SW 1271 (cell line): Measurements from ENCODE around the gene STARD7.
"Not testable (repeated sequence)": the region's sequence is repeated elsewhere in the genome, so short reads cannot be mapped to it uniquely, and the experiment has no call there.

Experiments
- DNase-seq, 2 experiments: peaks; one replicate each; lab custom pipeline; 2025; lab: John Stamatoyannopoulos, UW

Gene STARD7

DNA sequence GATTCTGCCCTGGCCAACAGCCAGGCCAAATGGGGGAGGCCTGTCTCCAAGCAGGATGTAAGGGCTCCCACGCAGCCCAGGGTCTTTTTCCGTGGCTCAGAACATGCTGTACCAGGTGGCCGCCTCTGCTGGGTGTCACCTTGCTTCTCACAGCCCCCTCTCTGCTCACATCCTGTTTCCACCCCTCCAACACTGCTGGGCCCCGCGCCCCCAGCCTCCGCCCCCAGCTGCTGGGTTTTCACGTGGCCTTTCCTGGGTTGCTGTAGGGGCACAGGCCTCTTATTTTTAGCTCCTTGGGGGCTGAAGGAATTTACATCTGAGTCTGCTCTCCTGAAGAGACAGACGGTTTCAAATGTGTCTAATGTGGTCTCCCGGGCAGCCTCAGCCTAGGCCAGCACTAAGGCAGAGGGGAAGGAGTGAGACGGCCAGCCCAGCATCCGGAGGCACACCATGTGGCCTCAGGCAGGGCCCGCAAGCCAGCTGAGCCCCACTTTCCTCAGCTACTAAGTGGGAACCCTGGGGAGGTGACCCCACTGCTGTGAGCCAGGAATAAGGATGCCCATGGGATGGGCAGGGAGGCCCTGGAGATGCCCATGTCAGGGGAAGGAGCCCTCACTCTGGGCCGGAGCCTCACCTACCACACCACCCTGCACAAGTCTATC is 44.7 kb downstream of the STARD7 start:
- DNase-seq = no peak

DNA sequence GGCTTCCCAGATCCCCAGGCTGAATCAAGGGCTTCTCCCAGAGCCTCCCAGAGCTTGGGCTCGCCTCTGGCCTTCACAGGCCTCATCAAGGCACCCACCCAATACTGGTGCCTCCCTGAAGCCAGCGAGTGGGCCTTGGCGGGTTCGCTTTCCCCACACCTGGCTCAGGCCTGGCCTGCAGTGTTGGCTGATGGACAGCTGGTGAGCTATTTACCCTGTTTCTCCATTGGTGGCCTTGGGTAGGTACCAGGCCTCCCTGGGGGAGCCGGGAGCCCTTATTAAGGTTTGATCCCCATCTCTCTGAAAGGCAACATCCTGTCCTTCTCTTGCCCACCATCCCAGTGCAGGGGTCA is 45.2 kb downstream of the STARD7 start:
- DNase-seq = no peak

DNA sequence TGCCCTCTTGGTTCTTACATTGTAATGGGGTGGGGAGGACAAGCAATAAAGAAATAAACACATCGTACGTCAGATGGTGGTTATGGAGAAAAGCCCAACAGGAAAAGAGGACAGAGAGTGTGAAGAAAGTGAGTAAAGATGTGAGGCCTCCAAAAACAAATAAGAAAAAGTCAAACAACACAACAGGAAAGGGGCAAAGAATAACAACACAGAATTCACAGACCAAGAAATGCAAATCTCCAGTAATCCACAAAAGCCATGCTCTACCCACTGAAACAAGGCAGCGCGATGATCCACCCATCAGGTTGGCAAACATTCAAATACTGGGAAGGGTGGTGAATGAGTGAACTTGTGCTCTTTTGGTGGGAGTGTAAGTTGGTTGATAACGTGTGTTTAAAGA is 46.7 kb downstream of the STARD7 start:
- DNase-seq = no peak

DNA sequence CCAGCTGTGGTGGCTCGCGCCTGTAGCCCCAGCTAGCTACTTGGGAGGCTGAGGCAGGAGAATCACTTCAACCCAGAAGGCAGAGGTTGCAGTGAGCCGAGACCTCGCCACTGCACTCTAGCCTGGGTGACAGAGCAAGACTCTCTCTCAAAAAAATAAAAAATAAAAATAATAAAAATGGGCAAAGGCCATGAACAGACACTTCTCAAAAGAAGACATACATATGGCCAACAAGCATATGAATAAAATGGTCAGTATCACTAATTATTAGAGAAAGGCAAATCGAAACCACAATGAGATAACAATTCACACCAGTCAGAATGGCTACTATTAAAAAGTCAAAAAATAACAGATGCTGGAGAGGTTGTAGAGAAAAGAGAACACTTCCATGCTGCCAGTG is 48.3 kb downstream of the STARD7 start:
- DNase-seq = not testable (repeated sequence)

DNA sequence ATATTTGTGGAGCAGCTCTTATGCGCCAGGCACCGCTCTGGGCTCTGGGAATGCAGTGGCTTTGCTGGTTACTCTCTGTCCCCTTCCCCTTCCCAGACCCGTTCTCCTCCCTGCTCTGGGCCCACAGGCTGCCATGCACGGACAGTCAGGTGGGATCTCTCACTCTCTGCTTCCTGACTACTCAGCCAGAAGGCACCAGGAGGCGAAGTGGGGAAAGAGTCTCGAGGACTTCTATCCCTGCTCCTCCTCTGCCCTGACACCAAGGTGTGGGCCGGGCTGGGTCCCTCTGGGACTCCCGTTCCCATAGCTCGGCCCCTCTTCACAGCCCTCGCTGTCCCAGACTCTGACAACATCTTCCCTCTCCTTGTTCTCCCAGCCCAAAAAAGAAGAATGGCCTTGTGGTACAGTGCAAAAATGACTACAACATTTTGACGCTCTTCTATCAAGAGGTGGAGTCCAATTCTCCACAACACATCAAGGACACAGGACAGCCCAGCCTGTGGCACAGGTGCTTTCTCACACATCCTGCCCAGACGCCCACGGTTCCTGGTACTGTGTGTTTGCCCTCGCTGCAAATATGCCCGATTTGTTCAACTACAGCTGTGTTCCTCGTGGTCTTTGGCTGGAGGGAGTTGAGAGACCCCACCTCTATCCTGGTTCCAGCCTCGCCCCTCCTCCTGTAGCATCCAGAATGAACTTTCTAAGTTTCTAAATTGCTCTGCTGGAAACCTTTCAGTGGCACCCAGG is 49.4 kb downstream of the STARD7 start:
- no peak for DNase-seq

DNA sequence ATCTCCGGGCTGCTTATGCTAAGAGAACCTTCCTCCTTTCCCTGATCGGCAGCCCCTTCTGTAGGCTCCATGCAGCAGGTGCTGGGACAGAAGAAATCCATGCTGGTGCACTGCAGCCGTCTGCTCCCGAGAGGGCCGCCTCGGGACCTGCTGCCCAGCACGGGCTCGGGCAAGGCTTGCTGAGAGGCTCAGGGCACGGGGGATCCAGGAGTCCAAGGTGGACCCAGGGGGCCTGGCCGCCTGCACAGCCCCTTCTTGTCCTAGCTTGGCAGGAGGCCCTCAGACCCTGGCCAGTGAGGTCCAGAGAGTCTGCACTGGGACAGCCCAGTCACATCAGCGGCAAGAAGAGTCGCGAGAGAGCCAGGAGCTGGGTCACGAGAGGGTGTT is 50.1 kb downstream of the STARD7 start:
- no peak for DNase-seq

DNA sequence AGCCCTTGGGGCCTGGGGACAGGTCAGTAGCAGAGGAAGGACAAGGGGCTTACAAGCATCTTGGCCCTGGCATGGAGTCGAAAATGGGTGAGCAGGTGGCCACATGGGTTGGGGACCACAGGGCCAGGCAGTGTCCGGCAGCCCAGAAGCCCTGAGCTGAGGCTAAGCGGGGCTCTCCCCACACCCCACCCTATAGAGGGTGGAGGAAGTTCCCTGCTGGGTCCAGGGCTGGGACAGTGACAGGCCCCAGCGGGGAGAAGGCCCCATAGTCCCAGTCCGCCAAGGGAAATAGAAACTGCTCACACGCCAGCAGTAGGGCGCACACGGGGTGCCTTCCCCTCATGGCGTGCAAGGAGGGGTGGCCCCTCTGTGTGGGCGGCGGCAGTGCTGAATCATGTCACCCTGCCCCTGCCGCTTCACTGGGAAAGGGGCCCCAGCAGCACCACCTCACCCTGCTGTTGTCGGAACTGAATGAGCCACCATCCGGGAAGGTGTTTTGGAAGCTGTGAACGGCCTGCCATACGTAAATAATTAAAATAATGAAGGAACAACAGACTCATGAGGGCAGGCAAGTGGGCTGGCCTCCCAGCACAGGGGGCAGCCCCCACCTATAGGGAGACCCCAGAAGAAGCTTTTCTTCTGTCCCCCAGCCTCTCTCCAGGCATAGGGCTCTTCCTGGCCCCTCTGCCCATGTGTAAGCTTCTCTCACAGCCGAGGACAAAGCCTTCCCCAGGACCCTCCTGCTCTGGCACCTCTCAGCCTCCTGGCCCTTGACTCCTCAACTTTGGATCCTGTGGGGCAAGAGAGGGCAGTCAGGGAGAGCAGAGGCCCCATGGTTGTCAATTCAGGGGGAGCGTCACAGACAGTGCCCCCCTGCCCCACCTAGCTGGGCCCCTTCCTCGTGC is 50.7 kb downstream of the STARD7 start:
- DNase-seq = no peak

DNA sequence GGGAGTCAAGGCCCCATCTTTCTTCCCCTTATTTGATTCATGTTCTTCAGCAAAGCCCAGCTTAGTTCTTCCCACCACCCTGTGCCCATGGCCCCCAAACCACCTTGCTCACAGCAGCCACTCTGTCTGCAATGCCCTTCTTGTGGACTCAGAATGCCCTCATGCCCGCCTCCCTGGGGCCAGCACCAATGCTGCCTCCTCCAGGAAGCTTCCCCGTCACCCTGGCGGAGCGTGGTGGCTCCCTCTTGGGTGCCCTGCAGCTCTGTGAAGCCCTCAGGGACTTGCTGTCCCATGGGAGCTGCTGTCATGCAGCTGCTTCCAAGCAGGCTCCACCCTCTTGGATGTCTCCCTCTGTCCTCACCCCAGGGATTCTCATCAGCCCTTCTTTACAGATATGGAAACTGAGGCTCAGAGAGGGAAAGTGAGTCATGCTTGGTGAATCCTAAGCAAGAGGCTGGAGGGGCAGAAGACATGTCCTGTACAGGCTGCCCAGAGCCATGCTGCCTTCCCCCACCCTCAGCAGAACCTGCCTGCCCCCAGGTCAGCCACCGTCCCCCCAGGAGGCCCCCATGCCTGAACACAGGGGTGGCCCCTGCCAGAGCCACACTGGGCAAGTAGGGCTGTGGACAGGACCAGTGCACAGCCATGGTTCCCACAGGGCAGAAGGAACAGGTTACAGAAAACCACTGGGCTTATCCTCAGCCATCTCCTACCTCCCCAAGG is 51.5 kb downstream of the STARD7 start:
- DNase-seq = no peak

DNA sequence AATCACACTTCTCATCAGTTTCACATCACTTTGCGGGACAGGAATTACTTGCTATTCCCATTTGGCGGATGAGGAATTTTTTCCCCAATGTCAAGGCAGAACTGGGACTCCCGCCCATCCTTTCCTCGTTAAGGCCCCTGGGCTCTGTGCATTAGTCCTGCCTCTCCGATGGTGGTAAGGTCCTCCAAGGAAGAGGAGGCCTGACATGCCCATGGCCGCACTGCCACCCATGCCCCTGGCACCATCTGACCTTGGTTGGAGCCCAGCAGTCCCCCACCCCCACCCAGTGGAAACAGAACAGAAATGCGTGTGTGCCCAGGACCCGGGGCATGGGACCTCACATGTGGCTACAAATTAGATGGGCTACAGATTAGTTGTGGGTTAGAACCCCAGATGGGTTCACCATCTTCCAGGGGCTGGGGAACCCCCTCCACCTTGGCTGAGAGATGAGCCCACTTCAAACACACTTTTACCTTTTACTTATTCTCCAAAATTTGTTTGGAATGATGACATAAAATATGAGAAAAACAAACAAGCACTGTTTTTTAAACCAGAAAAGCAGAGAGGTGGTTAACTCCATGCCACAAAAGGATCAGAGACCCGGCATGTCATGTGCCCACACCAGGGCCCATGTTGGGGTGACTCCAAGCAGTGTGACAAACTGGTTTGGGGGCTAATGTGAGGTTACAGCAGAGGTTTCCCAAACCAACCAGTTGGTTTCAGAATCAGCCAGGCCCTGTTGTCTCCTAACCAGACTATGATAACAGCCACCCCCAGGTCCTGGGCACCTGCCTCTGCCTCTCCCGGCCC is 52.4 kb downstream of the STARD7 start:
- no peak for DNase-seq

DNA sequence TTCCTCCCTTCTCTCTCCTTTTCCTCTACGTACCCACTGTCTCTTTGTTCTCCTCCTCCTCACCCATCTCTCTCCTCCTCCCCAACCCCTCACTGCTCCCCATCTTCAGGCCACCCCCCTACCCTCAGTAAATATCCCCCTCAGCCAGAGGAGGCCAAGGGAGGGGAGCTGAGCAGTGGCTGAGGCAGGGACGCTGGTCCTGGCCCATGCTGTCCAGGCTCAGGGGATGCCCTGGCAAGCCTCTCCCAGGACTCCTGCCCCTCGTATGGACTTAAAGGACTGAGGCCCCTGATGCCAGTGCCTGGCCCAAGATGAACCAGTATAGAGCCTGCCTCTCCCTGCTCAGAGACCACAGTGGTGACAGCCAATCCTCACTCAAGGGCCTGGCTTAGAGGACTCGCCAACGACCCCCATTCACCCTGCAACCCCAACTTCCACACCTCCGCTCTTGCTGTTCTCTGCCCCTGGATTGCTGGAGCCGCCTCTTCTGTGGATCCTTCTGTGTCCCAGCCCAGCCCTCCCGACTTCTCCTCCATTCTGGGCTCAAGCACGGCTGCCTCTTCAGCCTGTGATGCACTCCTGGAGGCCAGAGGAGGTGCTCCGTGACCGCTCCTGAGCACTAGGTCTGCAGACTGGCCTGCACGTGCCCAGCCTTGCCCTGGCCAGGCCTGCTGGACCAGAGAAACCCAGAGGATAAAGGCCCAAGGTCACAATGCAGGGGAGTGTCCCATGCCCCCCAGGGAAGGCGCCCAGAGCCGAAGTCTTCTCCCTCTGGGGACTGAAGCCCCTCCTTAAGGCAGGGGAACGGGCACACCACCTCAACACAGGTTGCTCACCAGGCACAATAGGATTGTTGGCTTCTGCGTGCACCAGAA is 53.9 kb downstream of the STARD7 start:
- no peak for DNase-seq

DNA sequence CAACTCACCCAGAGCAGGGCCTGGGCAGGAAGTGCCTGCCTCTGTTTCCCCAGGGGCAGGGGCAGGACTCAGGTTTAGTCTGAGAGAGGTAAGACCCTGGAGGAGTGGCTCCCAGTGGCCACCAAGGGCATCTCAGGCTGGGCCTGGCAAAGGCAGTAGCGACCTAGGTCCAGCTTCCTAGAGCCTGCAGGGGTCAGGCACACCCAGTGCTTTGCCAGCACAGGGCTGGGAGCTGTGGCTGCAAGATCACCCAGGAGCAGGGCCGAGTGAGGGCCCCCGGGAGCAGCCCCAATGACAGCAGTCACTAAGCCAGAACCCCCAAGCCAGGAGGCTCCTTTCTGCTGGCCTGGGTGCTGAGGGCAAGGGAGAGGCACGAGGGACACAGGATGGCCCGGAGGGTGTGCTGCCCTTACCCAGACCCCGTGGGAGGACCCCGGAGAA is 54.6 kb downstream of the STARD7 start:
- no peak for DNase-seq

DNA sequence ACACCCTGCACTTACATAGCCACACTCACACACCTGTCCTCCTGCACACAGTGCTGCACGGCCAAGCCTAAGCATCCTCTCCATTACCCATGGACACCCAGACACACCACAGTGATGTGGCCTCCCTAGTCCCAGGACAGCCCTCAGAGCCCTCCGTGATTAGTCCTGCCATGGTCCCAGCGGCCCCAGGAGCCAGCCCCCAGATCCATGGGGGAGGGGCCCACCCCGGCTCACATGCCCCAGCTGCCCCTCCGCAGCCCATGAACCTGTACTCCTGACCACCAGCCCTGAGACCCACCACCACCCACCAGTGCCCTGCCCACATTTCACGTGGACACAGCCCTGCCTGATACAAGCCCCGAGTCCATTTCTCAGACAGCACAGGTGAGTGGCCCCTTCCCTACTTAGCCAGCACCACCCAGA is 55.3 kb downstream of the STARD7 start:
- no peak for DNase-seq

DNA sequence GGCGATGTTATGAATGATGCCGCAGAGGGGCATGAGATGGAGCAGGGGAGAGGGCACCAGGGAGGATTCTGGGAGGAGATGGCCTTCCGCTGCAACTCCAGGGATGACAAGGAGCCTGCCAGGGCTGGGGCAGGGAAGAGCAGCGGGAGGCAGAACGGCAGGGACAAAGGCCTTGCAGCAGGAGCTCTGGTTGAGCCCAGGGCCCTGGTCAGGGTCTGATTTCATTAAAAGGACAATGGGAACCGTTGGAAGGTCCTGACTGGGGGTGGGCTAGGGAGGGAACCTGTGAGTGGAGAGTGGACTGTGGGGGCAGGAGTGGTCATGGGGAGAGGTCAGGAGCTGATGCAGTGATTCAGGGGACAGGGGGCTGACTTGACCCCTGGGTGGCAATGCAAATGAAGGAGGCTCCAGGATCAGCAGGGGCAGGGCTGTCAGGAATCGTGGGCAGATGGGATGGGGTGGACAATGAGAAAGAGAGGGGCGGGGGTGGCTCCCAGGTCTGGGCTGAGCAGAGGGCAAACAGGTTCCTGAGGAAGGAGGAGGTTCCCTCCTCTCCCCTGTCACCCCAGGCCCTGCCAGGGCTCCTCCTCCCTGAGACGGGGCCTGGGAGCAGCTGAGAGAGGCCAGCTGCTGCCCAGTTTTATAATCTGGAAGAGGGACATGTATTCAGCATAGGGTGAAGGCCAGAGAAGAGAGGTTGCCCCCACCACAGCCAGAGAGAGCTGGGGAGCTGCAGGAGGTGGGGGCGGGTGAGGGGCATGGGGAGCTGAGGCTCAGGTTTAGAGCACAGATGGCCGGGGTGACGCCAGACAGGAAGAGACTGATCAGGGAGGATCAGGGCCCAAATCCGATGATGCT is 56.1 kb downstream of the STARD7 start:
- no peak for DNase-seq

DNA sequence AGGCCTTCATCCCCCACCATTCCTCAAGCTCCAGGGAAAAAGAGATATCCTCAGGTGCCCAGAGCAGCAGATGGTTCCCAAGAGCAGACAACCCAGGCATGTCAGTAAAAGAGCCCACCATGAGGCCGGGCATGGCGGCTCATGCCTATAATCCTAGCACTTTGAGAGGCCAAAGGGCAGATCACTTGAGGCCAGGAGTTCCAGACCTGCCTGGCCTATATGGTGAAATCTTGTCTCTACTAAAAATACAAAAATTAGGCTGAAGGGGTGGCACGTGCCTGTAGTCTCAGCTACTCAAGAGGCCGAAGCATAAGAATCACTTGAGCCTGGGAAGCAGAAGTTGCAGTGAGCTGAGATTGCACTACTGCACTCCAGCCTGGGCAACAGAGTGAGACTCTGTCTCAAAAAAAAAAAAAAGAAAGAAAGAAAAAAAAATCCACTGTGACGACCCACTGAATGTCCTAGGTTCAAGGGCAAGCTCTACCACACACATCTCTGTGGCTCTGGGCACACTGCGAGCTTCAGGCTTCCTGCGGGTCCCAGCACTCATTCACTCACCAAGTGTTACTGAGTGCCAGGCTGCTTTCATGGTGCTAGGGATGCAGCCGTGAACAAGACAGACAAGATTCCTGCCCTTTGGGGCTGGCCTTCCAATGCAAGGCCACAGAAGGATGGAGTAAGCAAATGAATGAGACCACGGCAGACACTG is 56.9 kb downstream of the STARD7 start:
- DNase-seq = no peak

DNA sequence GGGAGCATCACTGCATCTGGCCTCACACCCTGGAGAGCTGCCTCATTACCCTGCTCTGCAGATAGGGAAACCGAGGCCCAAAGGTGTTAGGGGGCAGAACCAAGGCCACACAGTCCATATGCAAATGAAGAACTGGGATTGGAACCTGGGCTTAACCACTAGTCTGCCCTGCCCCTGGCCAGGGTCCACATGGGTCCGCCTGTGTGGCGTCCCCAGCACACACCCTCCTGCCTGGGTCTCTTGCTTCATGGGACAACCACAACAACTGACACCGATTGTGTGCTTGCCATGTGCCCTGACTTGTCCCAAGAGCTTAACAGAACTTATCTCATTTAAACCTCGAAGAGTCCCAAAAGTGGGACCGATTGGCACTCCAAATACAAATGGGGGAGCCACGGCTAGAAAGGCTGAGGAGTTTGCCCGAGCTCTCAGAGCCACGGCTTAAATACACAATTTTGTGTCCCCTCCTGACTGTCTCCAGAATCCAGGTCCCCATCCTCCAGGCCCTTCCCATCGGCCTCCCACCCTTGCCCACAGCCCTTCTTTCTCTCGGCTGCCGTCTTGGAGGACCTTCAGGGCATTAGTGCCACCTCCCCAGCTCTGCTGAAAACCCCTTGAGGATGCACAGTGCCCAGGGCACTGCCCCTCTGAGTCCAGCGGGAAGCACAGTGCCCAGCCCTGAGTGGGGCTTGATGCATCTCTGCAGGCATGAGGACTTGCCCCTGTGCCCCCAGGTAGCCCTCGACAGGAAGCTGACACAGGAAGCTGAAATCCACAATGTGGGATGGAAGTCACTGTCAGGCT is 57.6 kb downstream of the STARD7 start:
- DNase-seq = no peak

DNA sequence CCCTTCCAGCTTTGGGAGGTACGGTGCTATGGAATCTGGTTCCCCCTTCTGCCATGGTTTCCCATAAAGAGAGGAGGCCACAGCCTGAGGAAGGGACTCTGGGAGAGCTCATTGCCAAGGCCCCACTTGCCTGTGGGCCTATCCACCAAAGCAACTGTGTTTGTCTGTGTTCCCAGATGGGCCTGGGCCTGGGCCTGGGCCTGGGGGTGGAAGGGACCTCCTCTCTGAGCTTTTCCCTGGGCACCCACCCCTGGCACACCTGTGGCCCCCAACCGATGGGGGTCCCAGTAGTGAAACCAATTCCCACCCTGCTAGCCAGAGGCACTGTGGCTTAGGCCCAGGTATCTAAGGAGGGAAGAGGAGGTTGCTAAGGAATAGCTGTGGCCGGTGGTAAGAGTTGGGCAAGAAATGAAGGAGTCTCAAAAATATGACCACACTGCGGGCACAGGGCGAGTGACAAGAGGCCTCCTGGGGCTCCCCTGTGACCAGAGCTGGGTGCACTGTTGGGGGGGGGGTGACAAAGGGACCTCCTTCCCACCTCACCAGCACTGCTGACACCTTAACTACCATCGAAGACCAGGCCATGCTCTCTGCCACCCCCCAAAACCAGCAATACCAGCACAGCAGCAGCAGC is 58.5 kb downstream of the STARD7 start:
- no peak for DNase-seq
